ENCODE measurements around the gene MORN3.

- TF ChIP-seq ATF3 (CRISPR knock-in tag; conservative IDR thresholded peaks at IDR 0.05) (no peak), CTCF (IDR thresholded peaks at IDR 0.05) (no peak), PREB (CRISPR knock-in tag; IDR thresholded peaks at IDR 0.05; ENCODE audit: borderline replicate concordance) (no peak), ZBTB43 (CRISPR knock-in tag; IDR thresholded peaks at IDR 0.05) (no peak), FOXJ3 (CRISPR knock-in tag; IDR thresholded peaks at IDR 0.05; ENCODE audit: borderline replicate concordance) (no peak), SP1 (CRISPR knock-in tag; conservative IDR thresholded peaks at IDR 0.05) (no peak), TCF7 (CRISPR knock-in tag; IDR thresholded peaks at IDR 0.05; ENCODE audit: low read depth) (no peak)
Measured at GRCh38 chr12:121652767-121653497, 16.5 kb downstream of the MORN3 start.

All from WTC11 (cell line).